Fibroblast of upper back skin (primary cell): ENCODE measurements around the gene HS3ST3A1.

Experiments
- DNase-seq: peaks from one replicate; pipeline ENCODE4 v3.0.0-alpha.2; 2013

Gene HS3ST3A1

DNA sequence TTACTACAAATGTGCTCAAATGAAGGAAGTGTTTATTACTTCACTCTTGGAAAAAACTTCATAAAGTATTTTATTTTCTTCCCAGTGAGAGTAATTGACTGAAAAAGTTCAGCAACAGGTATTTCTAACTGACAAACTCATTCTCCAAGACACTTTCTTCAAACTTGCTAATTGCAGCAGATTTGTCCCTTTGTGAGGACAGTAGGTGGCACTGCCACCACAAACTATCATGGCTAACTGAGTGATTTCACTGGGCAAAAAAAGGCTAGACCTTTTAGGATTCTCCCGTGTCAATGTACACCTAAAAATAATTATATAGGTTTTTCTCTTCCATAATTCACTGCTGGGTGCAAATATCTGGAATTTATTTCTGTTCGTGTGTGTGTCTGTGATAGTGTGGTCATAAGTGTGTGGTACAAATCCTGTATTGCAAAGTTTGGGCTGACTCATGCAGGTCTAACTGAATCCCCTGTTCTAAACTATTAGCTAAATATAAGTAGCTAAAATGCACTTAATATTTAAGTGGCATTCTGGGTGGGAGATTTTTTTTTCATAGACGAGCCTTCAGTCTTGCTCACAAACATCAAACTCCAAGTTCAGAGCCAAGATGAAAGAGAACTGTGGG lies 3.9 kb downstream of the HS3ST3A1 start:
- DNase-seq = peak; percentile 72

DNA sequence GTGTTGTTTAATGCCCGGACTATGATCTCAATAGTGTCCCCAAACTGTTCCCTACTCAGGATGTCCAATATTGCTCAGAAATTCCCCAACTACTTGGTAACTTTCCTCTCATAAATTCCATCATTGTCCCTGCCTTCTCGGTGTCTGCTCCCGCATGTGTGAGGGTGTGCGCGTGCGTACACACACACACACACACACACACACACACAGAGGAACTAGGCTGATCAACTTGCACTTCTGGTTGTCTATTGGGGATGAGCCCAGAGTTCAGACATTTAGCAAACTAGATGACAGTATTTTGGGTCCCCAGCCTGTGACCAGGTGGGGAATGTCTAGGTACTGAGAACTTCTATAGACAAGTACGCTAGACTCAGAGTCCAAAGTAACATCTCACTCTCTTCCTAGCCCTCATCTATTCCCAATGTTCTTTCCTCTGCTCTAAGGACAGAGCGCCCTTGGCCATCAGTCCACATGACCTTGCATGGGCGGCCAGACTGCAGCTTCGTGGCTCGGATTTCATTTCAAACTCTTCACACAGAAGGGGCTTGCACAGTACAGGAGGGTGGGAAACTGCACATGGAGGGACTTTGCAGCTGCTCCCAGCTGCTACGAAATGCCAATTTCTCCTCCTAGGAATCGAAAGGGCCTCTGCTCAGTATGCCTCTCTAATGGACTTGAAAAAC lies 5.3 kb downstream of the HS3ST3A1 start:
- DNase-seq = no peak

DNA sequence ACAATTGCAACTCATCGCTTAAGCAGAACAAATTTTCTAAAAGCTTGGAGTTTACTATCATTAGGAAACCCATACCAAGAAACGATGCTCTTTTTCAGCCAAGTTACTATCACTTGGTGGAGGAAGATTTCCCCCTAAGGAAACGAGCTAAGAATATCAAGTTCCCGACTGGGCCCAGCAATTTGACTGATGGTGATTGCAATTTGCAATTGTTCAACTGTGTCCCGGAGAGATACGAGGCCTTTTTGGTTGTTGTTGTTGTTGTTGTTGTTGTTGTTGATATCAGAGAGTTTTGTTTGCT lies 6.2 kb downstream of the HS3ST3A1 start:
- DNase-seq = no peak

DNA sequence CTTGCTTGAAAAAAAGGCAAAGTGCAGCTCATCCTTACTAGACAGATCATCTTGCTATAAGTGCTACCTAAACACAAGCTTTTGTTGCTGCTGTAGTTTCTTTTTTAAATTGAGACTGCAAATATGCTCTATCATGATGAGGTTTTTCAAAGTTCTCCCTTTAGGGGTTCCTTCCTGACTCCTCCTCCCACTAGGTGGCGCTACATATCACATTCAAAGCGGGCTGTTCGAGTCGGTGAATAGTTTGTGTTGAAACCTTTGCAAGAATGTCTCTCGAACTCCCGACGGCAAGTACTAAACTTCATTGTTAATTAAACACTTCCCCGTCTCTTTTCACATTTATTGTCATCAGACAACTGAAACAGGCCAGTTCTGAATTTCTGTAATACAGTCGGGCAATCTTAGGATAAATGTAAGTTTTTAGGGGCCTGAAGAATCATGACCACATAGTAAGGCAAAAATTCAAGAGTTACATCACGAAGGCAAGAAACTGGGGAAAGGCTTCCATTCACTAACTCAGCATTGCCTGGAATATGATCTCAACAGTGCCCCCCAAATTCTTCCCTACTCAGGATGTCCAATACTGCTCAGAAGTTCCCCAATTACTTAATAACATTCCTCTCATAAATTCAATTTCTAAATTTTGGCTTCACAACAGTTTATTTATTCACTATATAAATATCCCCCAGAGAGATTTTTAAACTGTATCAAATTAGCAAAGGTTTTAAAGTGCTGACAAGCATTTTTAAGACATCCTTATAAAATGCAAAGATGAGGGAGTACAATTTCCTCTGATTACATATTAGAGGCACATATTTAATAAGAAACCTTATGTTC lies 6.7 kb downstream of the HS3ST3A1 start:
- peak; percentile 91 for DNase-seq

- DNase-seq = peak; percentile 56
Measured at GRCh38 chr17:13594310-13594709, 7.4 kb downstream of the HS3ST3A1 start.

DNA sequence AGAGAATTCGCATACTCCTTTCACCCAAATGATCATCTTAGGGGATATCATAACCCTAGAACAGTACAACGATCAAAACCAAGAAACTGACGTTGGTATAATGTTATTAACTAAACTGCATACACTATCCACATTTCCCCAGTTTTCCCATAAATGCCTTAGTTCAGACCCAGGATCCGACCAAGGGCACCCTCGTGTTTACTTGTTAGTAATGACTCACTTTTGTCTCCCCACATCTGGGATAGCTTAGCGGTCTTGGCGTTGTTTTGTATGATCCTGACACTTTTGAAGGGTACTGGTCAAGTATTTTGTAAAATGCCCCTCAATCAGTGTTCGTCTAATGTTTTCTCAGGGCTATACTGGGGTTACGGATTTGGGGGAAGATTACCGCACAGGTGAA lies 8.0 kb downstream of the HS3ST3A1 start:
- peak; percentile 56 for DNase-seq

GRCh38 chr17:13593021-13593751 lies 8.5 kb downstream of the HS3ST3A1 start:
- DNase-seq = no peak

DNA sequence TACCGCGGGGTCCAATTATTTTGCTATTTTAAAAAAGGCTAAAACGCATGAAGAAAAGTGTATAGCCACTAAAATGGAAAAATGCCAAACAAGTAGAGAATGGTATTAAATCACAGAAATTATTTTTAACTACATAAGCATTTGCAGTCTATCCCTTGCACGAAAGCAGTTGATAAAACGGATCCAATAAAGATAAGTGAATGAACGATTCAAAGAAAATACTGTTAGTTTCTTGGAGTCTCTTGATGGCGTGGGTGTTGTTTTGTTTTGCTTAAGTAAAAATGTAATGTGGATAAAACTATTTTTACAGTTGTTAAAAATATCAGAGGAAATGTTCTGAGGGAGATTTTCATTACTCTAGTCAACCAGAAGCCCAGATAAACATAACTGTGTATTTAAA lies 9.3 kb downstream of the HS3ST3A1 start:
- no peak for DNase-seq

DNA sequence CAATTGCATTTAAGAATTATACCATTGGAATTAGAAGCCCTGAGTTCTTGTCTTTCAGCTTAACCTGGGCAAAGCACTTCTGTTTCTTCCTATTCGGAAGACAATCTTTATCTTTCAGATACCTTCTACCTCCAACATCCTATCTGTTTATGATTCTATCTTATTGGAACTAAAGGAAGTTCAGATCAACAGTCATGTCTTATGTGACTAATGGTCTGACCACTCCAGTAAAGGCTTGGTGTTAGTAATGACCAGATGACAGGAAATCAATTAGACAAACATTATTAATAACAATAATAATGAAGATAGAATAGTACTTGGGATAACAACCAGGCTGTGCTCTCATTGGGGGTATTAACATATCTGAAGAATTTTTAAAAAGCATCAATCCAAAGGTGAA lies 11.3 kb downstream of the HS3ST3A1 start:
- DNase-seq = no peak

DNA sequence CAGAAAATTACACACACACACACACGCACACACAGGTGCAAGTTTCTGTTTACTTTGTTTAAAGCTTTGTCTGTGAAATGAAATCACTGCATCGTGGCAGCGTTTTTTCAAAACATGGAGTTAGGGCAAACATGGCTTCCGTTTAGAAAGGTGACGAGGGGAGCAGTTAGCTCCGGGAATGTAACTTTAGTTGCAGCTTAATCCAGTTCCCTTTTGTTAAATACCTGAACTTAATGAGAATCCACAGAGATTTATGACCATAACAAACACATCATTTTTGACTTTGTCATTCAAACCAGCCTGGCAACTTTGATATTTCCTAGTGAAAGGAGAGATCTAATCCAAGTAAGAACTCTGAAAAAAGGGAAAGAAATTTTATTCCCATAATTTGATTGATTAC lies 12.1 kb downstream of the HS3ST3A1 start:
- DNase-seq = no peak

DNA sequence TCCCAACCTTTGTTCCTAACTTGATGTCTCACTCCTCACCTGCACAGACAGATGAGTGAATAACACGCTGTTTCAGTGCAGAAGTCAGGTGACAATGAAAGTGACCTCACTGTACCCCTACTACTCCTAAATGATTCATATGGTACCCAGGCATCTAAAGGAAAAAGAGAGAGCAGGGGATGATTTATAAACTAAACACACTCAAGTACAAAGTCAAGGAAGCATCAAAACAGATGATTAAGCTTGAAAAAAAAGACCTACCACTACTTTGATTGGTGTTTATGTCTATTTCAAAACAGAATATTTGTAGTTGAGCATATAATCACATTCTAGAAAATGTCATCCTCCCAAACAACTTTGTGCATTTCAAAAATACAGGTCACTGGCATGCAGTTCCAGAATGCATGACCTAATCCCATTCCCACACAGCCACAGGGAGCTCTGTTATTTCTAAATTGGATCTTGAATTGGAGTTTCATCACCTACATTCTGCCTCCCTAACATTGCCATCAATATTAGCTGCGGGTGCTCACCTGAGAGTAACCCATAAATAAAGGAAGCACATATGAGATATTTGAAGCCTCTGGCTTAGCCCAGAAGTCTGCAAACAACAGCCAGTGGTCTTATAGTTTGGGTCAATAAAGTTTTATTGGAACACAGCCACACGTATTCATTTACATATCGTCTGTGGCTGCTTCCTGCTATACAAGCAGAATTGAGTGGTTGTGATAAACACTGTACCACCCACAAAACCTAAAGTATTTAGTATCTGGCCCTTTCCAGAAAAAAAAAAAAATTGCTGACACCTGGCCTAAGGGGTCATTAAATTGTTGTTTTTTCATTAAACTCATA lies 14.0 kb downstream of the HS3ST3A1 start:
- DNase-seq = peak; percentile 50

GRCh38 chr17:13584701-13585080 lies 17.0 kb downstream of the HS3ST3A1 start:
- peak; percentile 59 for DNase-seq

DNA sequence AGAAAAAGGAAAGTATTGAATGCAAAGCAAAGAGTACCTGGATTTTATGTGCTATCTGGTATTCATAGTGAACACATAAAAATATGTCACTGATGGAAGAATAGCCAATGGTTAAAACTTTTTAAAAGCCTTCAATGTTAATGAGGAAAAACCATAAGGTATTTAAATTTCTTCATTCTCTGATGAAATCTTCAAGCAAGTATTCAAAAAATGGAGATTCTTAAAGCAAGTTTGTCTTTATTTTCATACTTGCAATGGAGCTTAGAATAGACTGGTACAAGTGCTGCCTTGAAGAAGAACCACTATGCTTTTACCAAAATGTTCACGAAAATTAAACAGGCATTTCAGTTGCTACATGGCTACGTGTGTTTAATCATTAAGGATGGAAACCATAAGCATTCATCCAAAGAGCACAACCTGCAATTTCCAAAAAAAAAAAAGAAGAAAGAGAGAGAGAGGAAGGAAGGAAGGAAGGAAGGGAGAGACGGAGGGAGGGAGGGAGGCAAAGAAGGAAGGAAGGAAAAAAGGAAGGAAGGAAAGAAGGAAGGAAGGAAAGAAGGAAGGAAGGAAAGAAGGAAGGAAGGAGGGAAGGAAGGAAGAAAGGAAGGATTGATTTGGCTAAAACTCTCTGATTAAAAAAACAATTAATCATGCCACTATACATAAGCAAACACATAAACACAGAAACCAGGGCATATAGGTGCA lies 17.6 kb downstream of the HS3ST3A1 start:
- no peak for DNase-seq

GRCh38 chr17:13582776-13583547 lies 18.8 kb downstream of the HS3ST3A1 start:
- peak; percentile 94 for DNase-seq

- peak; percentile 64 for DNase-seq
Measured at GRCh38 chr17:13581925-13582324, 19.8 kb downstream of the HS3ST3A1 start.

DNA sequence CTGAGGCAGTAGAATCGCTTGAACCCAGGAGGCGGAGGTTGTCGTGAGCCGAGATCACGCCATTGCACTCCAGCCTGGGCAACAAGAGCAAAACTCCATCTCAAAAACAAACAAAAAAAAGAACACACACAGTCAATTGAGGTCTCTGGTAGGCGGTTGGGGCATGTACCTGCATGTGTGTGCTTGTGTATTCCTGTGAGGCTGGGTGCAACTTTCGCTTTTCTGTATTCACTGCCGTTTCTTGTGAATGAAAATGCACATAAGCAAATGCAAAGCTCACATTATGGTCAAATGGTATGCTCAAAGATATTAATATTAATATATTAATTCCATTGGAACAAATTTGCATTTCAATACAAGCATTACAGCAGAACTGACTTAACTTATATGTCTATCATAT lies 20.9 kb downstream of the HS3ST3A1 start:
- DNase-seq = no peak

DNA sequence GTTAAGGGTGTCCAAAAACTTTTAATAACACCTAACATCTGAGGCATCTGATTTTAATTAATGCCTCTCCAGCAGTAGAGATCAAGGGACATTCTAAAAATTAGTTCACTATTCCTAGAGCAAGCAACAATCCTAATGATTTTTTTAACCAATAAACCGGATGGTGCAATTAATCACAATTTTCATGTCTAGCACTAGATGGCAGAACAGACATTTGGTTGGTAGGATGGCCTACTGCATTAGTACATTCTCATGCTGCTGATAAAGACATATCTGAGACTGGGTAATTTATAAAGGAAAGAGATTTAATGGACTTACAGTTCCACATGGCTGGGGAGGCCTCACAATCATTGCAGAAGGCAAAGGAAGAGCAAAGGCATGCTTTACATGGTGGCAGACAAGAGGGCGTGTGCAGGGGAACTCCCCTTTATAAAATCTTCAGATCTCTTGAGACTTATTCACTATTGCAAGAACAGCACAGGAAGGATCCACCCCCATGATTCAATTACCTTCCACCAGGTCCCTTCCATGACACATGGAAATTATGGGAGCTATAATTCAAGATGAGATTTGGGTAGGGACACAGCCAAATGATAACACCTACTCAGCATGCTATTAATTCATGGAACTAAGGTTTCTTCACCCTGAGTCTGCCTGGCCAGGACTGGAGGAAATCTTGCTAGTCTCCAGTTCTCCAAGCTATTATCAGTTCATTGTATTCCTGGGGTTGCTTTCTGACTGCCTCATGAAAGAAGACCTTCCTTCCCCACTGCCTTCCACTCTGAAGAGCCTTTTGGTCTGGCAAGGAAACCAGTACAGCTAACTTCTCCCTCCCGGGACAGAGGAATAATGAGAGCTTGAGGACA lies 24.8 kb downstream of the HS3ST3A1 start:
- no peak for DNase-seq

DNA sequence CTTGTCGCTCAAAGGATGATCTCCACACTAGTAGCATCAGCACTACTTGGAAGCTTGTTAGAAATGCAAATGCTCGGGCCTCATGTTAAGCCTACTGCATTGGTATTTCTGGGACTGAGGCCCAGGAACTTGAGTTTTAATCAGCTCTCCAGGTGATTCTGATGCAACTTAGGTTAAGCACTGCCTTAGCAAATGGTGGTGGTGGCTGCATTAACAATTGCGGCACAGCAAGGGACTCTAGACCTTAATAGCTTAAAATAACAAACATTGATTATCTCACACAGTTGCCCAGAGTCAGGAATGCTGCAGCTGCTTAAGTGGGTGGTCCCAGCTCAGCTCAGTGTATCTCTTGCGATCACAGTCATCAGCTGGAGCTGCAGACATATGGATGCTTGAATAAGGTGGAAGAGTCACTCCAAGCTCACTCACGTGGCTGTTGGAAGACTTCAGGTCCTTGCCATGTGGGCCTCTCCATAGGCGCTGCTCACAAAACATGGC lies 25.8 kb downstream of the HS3ST3A1 start:
- peak; percentile 83 for DNase-seq

GRCh38 chr17:13575466-13575865 lies 26.3 kb downstream of the HS3ST3A1 start:
- no peak for DNase-seq

DNA sequence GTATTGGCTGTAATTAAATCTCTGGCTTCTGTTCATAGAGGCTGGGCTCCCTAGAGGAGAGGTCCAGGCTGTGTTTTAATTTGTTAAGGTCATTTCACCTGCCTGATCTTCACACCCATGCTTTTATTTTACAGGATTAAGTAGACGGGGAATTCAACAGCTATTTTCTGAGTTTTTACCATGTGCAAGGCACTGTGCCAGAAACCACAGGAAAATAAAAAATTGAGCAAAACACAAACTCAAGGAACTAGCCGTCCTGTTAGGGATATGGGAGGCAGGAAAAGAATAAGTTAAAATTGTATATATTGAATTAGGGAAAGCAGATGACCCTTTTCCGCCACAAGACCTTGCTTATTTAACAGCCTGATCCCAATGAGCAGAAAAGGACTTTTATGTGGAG lies 29.1 kb downstream of the HS3ST3A1 start:
- DNase-seq = no peak
